SIG-M5 treated with dmso at 0.1 percent for 504 hours (cell line): ENCODE data around the gene PFDN1.

Experiments
- DNase-seq: peaks from one replicate; lab custom pipeline; 2025; ENCODE audit not compliant: unreplicated experiment; lab: John Stamatoyannopoulos, UW

PFDN1 gene

DNA sequence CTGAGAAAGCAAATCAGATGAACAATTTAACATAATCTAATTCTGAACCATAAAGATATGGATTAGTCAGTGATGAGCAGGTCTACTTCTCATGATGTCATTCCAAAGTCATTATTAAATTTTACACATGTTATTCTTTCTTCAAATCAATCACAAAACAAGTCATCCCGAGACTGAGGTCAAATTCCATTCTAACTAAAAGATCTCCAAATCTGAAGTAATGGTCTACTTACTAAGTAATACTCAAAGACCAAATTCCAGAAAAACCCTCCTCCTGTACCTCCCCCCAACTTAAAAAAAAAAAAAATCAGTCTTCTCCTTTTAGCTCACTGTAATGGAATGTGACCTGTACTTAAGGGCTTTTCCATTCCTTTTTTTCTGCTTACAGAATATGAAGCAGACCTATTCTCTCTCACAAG is 4.7 kb downstream of the PFDN1 start:
- no peak for DNase-seq

DNA sequence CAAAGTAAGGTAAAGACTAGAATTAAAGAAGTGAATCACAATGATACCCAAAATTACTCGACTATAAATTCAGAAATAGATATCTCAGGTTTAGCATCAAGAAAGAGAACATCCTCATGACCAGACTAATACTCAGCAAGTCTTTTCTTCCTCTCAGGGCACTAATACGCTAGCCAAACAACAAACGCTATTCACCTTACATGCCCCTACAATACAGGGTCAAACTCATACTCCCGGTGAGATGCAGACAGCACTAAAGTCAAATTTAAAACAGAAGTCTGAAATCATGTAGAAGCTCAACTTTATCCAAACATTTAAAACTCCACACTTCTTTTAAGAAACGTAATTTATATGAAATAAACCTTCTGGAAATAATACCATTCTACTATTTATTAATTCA is 5.6 kb downstream of the PFDN1 start:
- no peak for DNase-seq

DNA sequence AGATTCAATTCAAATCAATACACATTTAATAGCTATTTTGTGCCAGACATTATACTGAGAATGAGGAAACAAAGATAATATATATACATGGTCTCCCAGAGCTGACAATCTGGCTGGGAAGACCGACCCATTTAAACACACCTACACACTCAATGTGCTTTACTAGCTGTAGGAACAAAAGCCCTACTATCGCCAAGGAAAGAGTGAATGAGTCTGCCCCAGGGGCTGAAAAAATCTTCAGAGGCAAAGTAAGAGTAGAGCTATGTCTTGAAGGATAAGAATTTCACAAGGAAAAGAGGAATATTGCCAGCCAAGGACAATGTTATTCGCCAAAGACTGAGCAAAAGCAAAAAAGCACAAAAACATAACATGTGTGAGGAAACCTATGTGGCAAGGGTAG is 6.6 kb downstream of the PFDN1 start:
- DNase-seq, result no peak

DNA sequence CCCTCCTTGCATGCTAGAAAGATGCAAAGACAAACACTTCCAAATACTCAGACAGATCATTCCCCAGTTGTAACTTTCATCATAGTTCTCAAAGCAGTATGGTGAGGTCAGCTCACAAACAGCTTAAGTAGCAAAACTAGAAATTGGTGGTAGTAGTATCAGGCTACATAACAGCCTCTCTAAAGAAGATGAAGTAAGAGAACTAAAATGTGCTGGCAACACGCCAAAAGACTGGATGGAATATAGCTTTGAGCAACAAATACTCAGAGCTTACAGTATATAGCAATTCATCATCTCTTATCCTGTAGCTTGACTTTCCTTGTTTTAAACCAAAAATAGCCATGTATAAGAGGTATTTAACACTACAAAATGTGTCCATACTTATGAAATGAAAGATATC is 7.5 kb downstream of the PFDN1 start:
- DNase-seq, result peak; percentile 58

DNA sequence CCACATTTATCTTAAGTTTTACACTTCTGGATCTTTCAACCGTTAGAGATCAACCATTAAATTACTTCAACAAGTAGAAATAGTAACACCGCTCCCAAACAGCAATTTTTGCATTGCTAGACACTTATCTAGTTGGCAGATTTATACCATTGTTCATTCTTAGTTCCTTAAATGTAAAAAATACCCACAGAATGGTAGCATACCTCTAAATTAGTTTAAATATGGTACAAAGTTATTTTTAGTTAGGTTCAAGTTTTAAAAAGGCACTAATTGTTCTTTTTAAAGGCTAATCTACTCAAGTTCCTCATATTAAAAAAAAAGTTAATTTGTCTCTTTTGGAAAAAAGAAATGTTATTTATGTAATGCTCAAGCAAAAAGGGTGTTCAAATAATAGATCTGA is 8.1 kb downstream of the PFDN1 start:
- no peak for DNase-seq

DNA sequence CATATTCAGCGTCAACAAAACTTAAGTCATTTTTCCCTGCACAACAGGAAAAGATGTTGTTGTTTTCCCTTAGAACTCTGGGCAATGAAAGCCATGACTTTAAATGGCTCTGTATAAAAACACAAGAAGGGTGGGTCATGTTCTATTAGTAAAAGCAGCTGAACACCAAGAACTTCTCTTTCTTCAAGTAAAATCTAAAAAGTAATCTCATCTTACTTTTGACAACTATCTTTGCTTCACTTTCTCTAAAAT is 9.1 kb downstream of the PFDN1 start:
- no peak for DNase-seq

DNA sequence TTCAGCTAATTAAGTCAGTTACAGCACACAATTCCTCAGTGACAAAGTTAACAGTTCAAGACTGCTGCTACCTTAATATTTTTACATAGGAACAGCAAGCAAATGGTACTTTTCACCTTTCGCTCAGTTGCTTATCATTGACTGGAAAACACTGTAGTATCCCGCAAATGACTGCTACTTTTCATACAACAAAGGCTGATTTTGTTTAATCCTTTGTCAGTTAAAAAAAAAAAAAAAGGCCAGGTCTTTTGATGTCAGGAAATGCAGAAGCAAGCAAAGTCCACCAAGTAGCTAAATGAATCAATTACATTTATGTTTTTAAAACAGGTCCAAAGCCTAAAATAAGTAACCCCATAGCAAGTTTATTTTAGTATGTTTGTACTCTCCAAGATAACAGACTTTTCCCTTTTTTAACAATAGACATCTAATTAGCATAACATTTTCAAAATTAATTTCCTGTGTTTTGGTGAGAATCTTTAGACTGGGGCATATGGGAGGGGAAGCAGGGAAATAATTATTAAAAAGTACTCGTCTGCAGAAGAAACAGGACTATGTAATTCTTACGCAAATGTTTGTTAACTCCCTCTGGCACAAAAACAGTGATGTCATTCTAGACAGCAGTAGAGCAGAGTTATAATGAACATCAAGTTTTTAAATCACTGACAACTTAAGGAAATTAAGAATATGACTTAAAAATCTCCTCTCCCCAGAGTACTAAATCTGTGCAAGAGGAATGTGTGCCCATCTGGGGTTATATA is 9.6 kb downstream of the PFDN1 start:
- no peak for DNase-seq

DNA sequence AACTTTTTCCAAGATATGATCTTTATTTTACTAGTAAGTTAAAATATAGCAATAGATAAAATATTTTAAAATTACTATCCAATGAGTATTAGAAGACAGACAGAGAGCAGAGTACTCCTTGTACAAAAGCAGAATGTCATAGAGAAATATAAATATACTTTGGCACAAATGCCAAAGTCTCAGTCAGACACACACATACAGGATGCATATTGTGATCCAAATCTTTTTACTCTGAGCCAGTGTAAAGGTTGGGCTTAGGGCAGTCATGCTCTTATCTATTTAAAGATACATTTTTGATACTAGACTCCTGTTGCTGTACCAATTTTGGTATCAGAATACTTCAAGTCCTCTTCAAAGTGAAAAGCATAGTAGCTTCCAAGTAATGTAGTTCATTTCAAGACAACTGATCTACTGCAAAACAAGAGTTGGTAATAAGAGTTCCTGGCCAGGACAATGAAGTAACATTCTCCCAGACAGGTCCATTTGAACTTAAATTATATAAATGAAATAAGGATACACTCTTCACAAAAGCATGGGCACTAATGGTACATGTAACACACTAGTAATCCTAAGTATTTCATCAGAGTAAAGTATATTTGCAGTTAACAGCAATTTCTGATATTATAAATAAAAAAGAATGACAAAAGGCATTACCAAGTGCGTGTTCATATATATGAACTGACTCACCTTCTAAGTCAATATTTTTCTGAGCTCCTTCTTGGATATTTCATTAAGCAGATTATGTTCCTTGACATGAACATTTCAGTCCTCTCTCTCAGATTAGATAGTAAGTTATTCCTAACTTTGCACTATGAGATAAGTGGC is 10.5 kb downstream of the PFDN1 start:
- no peak for DNase-seq

DNA sequence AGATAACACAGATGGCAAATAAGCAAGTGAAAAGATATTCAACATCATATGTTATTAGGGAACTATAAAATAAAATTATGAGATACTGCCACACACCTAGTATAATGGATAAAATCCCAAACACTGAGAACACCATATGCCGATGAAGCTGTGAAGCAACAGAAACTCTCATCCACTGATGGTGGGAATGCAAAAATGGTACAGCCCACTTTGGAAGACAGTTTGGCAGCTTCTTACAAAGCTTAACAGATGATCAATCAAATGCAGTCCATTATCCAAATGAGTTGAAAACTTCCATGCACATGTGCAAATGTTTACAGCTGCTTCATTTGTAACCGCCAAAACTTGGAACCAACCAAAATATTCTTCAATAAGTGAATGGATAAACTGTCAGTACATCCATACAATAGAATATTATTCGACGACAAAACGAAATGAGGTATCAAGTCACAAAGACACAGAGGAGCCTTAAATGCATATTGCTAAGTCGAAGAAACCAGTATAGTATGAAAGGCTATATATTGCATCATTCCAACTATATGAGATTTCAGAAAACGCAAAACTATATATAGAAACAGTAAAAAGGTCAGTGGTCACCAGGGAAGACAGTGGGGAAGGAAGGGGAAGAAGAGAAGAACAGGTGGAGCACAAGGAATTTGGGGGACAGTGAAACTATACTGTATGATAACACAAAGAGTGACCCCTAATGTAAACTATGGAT is 14.9 kb downstream of the PFDN1 start:
- no peak for DNase-seq

DNA sequence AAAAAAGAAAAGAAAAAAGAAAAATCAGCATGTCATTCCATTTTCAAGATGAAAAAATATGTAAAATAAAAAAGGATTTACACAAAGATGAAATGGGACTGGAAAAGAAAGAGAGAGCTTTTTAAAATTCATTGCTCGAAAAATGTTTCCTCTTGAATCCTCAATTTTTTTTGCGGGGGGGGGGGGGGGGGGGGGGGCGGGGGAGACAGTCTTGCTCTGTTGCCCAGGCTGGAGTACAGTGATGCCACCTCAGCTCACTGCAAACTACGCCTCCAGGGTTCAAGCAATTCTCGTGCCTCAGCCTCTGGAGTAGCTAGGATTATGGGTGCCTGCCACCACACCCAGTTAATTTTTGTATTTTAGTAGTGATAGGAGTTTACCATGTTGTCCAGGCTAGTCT is 16.5 kb downstream of the PFDN1 start:
- DNase-seq, result no peak

DNA sequence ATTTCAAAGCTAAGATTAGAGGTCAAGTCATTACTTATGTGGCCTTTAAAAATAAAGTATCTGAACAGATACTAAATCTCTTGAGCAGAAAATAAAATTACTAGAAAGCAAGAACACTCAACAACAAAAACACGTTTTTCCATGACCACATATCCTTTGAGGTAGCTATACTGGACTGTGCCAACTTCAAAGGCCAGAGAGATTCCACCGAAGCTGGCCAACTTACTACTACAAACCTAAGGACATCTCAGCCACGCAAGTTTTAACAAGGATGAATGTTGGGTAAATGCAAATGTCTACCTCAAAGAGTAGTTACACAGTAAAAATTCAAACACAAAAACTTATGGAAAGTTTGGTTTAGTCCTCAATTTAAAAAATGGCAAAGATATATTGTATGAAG is 18.9 kb downstream of the PFDN1 start:
- no peak for DNase-seq

DNA sequence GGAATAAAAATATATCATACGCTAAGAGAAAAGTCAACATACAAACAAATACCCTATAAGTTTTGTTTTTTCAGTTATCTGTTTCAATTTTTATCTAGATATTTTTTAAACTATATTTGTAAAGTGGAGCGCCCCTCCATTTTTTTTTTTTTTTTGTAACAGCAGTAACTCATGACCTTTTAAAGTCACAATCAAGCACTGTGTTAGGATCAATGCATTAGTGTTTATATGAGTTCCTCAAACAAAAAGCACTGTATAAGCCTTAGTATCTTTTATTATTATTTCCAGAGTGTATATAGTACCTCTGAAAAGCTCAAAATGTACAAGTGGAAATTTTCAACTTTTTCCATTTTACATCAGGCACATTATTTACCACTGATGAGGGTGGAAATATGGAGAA is 20.6 kb downstream of the PFDN1 start:
- DNase-seq, result no peak

DNA sequence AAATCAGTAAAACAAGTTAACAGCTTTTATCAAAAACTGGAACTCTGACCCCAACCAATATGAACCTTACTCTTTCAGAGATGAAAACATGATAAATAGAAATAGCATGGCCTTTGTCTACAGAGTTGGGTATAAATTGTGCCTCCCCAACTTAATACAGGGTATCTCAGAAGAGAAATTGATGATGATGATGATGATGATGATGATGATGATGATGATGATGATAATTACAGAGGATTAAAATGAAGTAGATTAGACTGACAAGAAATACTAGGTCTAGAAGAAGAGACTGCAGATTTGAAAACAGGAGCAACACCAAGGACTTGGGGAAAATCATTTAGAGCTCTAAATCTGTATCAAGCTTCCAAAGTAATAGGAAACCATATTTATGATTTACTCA is 27.1 kb downstream of the PFDN1 start:
- DNase-seq, result no peak

DNA sequence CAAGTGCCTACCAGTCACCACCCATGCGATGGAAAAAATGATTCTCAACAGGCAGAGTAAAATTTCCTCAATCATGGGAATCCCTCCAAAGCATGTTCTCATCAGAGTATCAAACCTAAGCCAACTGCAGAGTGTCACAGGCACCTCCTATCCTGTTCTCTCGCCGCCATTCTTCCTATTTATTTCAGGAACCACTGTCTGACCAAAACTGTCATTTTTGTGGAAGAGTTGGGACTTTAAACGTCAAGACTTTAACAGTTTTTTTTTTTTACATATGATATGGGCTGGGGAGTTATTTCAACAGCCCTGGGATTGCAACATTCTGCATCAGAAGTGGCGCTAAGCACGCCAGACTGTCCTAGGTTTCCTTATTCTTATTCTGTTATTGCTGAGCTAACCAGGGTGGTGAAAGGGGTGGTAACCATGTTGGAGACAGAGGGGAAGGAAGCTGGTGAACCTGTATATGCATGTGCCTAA is 29.5 kb downstream of the PFDN1 start:
- peak; percentile 97 for DNase-seq

DNA sequence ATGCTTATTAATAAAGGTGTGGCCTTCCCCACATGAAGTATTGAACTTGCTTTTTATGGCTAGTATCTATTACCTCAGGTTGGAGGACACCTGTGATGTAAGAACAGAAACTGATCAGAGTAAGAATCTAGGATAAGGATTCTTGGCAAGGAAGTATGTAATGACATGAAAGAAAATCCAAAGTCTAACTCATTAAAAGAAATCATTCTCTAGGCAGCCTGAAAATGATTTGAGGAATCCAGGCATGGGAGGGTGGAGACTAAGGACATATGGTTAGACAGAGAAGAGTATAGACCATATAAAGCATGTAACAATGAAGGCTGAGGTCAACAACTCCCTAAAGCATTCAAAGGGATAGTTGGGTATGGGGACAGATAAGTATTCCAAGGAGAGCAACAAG is 32.9 kb downstream of the PFDN1 start:
- DNase-seq, result no peak

DNA sequence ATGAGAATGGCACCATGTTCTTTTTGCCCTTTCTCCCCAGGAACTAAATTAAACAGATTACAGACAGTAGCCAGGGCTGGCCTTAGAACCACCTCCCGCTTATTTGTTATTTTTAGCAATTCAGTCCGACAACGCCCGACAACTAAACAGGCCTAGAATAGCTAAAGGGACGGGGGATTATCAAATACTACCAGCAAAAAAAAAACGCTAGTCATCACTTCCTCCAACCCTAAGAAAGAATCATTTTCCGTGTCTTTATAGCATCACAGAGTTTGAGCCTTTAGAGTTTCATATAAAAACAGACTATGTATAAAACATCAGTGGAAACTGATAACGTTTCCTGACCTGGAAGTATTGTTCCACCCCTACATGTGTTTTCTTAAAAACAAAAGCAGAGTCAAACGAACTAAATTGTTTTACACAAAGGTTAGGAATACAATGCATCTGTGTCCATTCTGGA is 35.3 kb downstream of the PFDN1 start:
- peak; percentile 68 for DNase-seq

DNA sequence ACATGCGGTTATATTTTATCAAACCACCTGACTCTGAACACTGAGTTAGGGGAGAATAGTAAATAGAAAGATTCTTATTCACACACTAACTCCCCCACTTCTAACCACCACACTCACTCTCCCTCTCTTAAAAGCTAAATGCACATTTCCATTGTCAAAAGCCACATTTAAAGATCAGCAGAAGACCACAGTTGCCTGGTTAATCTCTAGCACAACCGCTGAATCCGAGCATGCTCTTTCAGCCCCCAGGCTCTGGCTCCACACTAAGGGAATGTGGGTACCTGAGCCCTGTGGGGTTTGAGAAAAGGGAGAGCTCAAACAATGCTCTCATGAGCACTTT is 35.7 kb downstream of the PFDN1 start:
- no peak for DNase-seq

DNA sequence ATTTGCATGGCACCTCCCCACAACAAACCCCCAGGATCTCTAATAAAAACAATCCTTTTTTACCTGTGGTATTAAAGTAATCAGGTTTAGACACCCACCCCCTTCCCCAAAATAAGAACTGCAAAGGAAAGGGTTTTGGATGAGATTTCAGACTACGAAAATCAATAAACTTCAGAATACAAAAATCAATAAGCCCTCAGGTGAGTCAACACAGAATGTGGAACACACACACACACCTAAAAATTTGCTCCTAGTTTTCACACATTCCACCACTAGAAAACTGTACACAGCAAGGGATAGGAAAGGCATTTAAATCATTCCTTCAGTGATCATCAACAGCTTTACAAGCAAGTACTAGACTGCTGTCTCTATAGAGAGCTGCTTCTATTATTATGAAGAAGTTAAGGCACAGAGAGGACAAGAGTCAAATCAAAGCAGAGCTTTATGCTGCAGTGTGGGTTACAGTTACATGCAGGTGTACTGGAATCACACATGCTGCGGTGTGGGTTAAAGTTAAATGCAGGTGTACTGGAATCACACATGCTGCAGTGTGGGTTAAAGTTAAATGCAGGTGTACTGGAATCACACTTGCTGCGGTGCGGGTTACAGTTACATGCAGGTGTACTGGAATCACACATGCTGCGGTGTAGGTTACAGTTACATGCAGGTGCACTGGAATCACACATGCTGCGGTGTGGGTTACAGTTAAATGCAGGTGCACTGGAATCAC is 36.3 kb downstream of the PFDN1 start:
- DNase-seq, result no peak

DNA sequence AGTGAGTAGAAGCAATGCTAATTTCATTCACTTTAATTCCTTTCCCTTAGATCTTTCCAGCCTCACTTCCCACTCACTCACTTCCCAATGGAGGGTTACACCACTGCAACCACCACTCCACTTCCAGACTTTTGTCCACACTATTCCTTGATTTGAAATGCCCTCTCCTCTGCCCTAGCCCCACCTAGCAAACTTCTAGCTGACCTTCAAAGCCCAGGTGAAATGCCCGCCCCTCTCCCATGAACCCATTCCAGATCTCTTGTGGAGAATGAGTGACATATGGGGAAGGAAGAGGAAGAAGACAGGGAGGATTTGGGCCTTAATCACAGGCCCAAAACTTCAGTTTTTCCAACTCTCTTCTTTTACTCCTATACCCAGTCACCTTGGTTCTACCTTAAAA is 37.1 kb downstream of the PFDN1 start:
- no peak for DNase-seq

DNA sequence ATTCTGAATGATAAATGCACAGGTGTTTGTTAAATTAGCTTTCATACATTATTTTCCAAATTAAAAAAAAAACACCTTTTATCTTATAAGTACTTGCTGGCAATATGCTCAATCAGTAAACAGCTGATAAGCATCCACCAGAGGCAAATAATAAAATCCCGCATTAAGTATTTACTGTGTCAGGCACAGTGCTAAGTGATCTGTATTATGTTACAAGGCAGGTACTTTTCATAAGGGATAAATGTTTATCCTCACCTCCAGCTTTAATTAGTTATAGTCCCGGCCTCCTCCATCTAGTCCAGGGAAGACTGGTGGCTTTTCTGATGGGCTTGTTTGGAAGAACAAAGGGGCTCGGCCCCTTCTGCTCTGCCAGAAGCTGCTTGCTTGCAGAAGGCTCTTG is 40.1 kb downstream of the PFDN1 start:
- DNase-seq, result no peak

DNA sequence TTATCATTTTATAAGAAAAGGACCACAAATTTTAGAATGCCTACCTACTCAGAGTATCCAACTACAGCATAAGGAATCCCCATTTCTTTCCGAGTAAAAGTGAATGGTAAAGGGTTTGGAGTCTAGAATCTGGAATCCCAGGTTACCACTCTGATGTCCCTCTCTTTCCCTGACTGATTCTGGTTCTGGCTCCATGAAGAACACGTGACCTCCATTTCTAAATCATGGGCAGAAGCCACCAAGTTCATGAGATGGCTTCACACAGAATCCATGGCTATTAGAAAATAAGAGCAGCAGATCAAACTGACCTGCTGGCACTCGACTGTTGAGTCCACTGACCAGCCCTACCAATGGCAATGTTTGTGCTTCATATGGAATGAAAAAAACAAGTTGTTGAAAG is 40.7 kb downstream of the PFDN1 start:
- no peak for DNase-seq
